HEK293 (cell line): ENCODE data around the gene FLOT2.

Source experiments
- CTCF ChIA-PET: fragments of 350-600 bp; formaldehyde crosslinking; extraction: SDS; loops from one replicate; lab custom pipeline; 2021; ENCODE audit warnings: antibody characterized with exemption; lab: Yijun Ruan, JAX
- POLR2A ChIA-PET: fragments of 300-600 bp; formaldehyde crosslinking; extraction: SDS; loops from one replicate; lab custom pipeline; 2020; ENCODE audit warnings: antibody characterized with exemption, inconsistent platforms; lab: Yijun Ruan, JAX
- H3K27ac ChIP-seq: fragments of 200-500 bp; sonication (Bioruptor generic); 2 replicates; pipeline ENCODE4 v1.5.1; 2014; ENCODE audit warnings: low read depth, low read length, control low read depth, inconsistent platforms; ENCODE audit errors: extremely low read depth
- H3K36me3 ChIP-seq, 2 experiments: fragments of 200-500 bp in 1 of 2; sonication (Bioruptor generic) in 1 of 2; 1 replicate in 1 of 2; 2 replicates in 1 of 2; pipeline ENCODE4 v1.5.1; 2014 to 2017; ENCODE audit warnings: inconsistent platforms in 2 of 2, low read length in 2 of 2; ENCODE audit not compliant: control insufficient read depth in 2 of 2, insufficient read depth in 1 of 2
- H3K4me1 ChIP-seq: fragments of 200-500 bp; sonication (Bioruptor generic); 2 replicates; pipeline ENCODE4 v1.5.1; 2014; ENCODE audit warnings: mild to moderate bottlenecking, low read length, inconsistent platforms; ENCODE audit not compliant: control insufficient read depth, insufficient read depth
- H3K4me3 ChIP-seq: 2 replicates; pipeline ENCODE4 v1.5.1; 2011; ENCODE audit warnings: low read depth, mild to moderate bottlenecking, control low read depth, low read length, moderate library complexity
- H3K9me3 ChIP-seq: fragments of 200-500 bp; sonication (Bioruptor generic); 2 replicates; pipeline ENCODE4 v1.5.1; 2014; ENCODE audit warnings: low read depth, low read length, inconsistent platforms; ENCODE audit not compliant: control insufficient read depth, insufficient read depth
- EGR2 ChIP-seq: fragments of 450-650 bp; formaldehyde crosslinking; IDR thresholded peaks from 2 replicates; pipeline ENCODE4 v1.5.1; 2016; ENCODE audit warnings: low read depth, missing biosample characterization, missing genetic modification characterization
- INSM2 ChIP-seq: fragments of 450-650 bp; formaldehyde crosslinking; IDR thresholded peaks from 2 replicates; pipeline ENCODE4 v1.5.1; 2016; ENCODE audit warnings: missing biosample characterization, missing genetic modification characterization
- KLF16 ChIP-seq: fragments of 450-650 bp; formaldehyde crosslinking; IDR thresholded peaks from 2 replicates; pipeline ENCODE4 v1.5.1; 2017; ENCODE audit warnings: missing biosample characterization, missing genetic modification characterization
- REPIN1 ChIP-seq: fragments of 450-650 bp; formaldehyde crosslinking; IDR thresholded peaks from 2 replicates; pipeline ENCODE4 v1.5.1; 2017; ENCODE audit warnings: missing biosample characterization, missing genetic modification characterization, low read depth
- SP3 ChIP-seq: fragments of 450-650 bp; formaldehyde crosslinking; IDR thresholded peaks from 2 replicates; pipeline ENCODE4 v1.5.1; 2016; ENCODE audit warnings: missing biosample characterization, missing genetic modification characterization
- TSHZ1 ChIP-seq: fragments of 450-650 bp; formaldehyde crosslinking; IDR thresholded peaks from 2 replicates; pipeline ENCODE4 v1.5.1; 2016; ENCODE audit warnings: missing biosample characterization, missing genetic modification characterization, borderline replicate concordance
- YY1 ChIP-seq: fragments of 450-650 bp; formaldehyde crosslinking; IDR thresholded peaks from 2 replicates; pipeline ENCODE4 v1.5.1; 2018; ENCODE audit warnings: missing biosample characterization, missing genetic modification characterization
- ZBTB48 ChIP-seq: fragments of 450-650 bp; formaldehyde crosslinking; IDR thresholded peaks from 2 replicates; pipeline ENCODE4 v1.5.1; 2016; ENCODE audit warnings: missing biosample characterization, missing genetic modification characterization
- ZIC2 ChIP-seq: fragments of 450-650 bp; formaldehyde crosslinking; IDR thresholded peaks from 2 replicates; pipeline ENCODE4 v1.5.1; 2016; ENCODE audit warnings: missing biosample characterization, missing genetic modification characterization
- ZNF132 ChIP-seq: fragments of 450-650 bp; formaldehyde crosslinking; IDR thresholded peaks from 2 replicates; pipeline ENCODE4 v1.5.1; 2017; ENCODE audit warnings: missing biosample characterization, missing genetic modification characterization, borderline replicate concordance
- ZNF133 ChIP-seq: fragments of 450-650 bp; formaldehyde crosslinking; IDR thresholded peaks from 2 replicates; pipeline ENCODE4 v1.5.1; 2016; ENCODE audit warnings: missing biosample characterization, missing genetic modification characterization
- ZNF16 ChIP-seq: fragments of 450-650 bp; formaldehyde crosslinking; IDR thresholded peaks from 2 replicates; pipeline ENCODE4 v1.5.1; 2016; ENCODE audit warnings: low read depth, missing biosample characterization, missing genetic modification characterization
- ZNF2 ChIP-seq: fragments of 450-650 bp; formaldehyde crosslinking; IDR thresholded peaks from 2 replicates; pipeline ENCODE4 v1.5.1; 2016; ENCODE audit warnings: missing biosample characterization, missing genetic modification characterization
- ZNF391 ChIP-seq: fragments of 450-650 bp; formaldehyde crosslinking; IDR thresholded peaks from 2 replicates; pipeline ENCODE4 v1.5.1; 2016; ENCODE audit warnings: low read depth, missing biosample characterization, missing genetic modification characterization, borderline replicate concordance
- ZNF510 ChIP-seq: fragments of 450-650 bp; formaldehyde crosslinking; IDR thresholded peaks from 2 replicates; pipeline ENCODE4 v1.5.1; 2018; ENCODE audit warnings: mild to moderate bottlenecking, missing genetic modification characterization, missing biosample characterization; ENCODE audit not compliant: insufficient replicate concordance
- ZNF560 ChIP-seq: fragments of 450-650 bp; formaldehyde crosslinking; IDR thresholded peaks from 2 replicates; pipeline ENCODE4 v1.5.1; 2017; ENCODE audit warnings: missing biosample characterization, missing genetic modification characterization, borderline replicate concordance
- ZNF704 ChIP-seq: fragments of 450-650 bp; formaldehyde crosslinking; IDR thresholded peaks from 2 replicates; pipeline ENCODE4 v1.5.1; 2016; ENCODE audit warnings: missing biosample characterization, missing genetic modification characterization
- ZNF785 ChIP-seq: fragments of 450-650 bp; formaldehyde crosslinking; IDR thresholded peaks from 2 replicates; pipeline ENCODE4 v1.5.1; 2016; ENCODE audit warnings: missing biosample characterization, missing genetic modification characterization
- ZNF792 ChIP-seq: fragments of 450-650 bp; formaldehyde crosslinking; IDR thresholded peaks from 2 replicates; pipeline ENCODE4 v1.5.1; 2016; ENCODE audit warnings: missing biosample characterization, missing genetic modification characterization
- TF ChIP-seq, protein P1 (sequence below): fragments of 450-650 bp; formaldehyde crosslinking; IDR thresholded peaks from 2 replicates; pipeline ENCODE4; 2016; ENCODE audit warnings: missing biosample characterization, missing genetic modification characterization

Gene FLOT2

GRCh38 chr17:28867276-28867675 is 30.3 kb downstream of the FLOT2 start:
- H3K9me3 ChIP-seq = no peaks in the 10 kb centered on the region
- ChIA-PET POLR2A (interaction anchor here (0.6 kb wide), 1 partner anchor 313 kb away, joined by 5 read pairs; the partner anchor contains the start of gene MYO18A), CTCF (interaction anchor here (1.2 to 4.7 kb wide), 2 partner anchors 13 to 104 kb away, joined by 3 to 23 read pairs; partner anchors contain the start of gene ERAL1)
- H3K4me1 ChIP-seq = no peaks in the 10 kb centered on the region
- H3K4me3 ChIP-seq = no peak overlapping the region
- TF ChIP-seq YY1 (tag by site-specific recombination) = no peak
- TF ChIP-seq, protein P1, sequence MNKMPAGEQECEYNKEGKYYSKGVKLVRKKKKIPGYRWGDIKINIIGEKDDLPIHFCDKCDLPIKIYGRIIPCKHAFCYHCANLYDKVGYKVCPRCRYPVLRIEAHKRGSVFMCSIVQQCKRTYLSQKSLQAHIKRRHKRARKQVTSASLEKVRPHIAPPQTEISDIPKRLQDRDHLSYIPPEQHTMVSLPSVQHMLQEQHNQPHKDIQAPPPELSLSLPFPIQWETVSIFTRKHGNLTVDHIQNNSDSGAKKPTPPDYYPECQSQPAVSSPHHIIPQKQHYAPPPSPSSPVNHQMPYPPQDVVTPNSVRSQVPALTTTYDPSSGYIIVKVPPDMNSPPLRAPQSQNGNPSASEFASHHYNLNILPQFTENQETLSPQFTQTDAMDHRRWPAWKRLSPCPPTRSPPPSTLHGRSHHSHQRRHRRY = no peak
- no peak for TF ChIP-seq TSHZ1 (tag by site-specific recombination)
- no peak for TF ChIP-seq ZNF133 (tag by site-specific recombination)
- no peak for TF ChIP-seq SP3 (tag by site-specific recombination)
- no peak for TF ChIP-seq ZNF2 (tag by site-specific recombination)
- no peak for TF ChIP-seq ZNF560 (tag by site-specific recombination)
- no peak for TF ChIP-seq ZBTB48 (tag by site-specific recombination)
- TF ChIP-seq ZNF704 (tag by site-specific recombination) = no peak
- no peak for TF ChIP-seq ZNF132 (tag by site-specific recombination)
- TF ChIP-seq ZNF792 (tag by site-specific recombination) = no peak
- TF ChIP-seq EGR2 (tag by site-specific recombination) = no peak
- TF ChIP-seq ZNF391 (tag by site-specific recombination) = no peak
- no peak for TF ChIP-seq REPIN1 (tag by site-specific recombination)
- TF ChIP-seq ZNF510 (tag by site-specific recombination) = no peak
- no peak for TF ChIP-seq INSM2 (tag by site-specific recombination)
- TF ChIP-seq KLF16 (tag by site-specific recombination) = no peak
- no peak for TF ChIP-seq ZIC2 (tag by site-specific recombination)
- TF ChIP-seq ZNF785 (tag by site-specific recombination) = no peak
- TF ChIP-seq ZNF16 (tag by site-specific recombination) = no peak
- no peaks in the 10 kb centered on the region for H3K36me3 ChIP-seq
- H3K27ac ChIP-seq = no peak overlapping the region
